ENCODE measurements around the gene ENOX1.

The ENOX1 gene

DNA sequence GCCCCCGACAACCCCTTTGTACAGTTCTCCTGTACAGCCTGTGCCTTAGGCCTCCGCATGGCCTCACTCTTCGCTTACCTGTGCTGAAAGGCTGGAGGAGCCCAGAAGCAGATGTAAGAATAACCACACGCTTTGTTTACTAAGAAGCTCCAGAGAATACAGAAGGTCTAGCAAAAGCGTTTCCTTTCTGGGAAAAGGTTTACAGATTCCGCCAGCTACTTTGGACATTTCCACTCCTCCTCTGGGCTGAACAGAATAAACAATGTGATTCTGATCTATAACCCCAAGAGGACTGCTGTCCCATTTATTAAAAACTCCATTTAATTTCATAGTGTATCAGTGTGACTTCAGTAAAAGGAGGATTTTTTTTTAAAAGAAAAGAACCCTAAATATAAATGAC, 424.2 kb downstream of the ENOX1 start:
- Histone ChIP-seq H3K4me3 (ENCODE audit: low read length) (no peak overlapping the region), H3K27ac (ENCODE audit: low read length) (no peak overlapping the region), H3K4me1 (ENCODE audit: low read length) (peaks cover 3% of the 10 kb centered on the region), H3K36me3 (replicated peaks; ENCODE audit: low read depth, low read length) (no peaks in the 10 kb centered on the region), H3K79me2 (ENCODE audit: low read length) (no peaks in the 10 kb centered on the region), H3K4me2 (ENCODE audit: low read length) (no peak overlapping the region), H2AFZ (ENCODE audit: low read depth, low read length) (no peak overlapping the region), H3K9ac (ENCODE audit: low read length) (no peak overlapping the region), H3K27me3 (ENCODE audit: low read depth, low read length) (no peaks in the 10 kb centered on the region), H3K9me3 (ENCODE audit: insufficient read depth, low read length) (no peaks in the 10 kb centered on the region), H4K20me1 (ENCODE audit: insufficient read depth, low read length) (no peaks in the 10 kb centered on the region)
- TF ChIP-seq EZH2phosphoT487 (IDR thresholded peaks at IDR 0.05; ENCODE audit: low read depth), result no peak
- TF ChIP-seq, protein P1, sequence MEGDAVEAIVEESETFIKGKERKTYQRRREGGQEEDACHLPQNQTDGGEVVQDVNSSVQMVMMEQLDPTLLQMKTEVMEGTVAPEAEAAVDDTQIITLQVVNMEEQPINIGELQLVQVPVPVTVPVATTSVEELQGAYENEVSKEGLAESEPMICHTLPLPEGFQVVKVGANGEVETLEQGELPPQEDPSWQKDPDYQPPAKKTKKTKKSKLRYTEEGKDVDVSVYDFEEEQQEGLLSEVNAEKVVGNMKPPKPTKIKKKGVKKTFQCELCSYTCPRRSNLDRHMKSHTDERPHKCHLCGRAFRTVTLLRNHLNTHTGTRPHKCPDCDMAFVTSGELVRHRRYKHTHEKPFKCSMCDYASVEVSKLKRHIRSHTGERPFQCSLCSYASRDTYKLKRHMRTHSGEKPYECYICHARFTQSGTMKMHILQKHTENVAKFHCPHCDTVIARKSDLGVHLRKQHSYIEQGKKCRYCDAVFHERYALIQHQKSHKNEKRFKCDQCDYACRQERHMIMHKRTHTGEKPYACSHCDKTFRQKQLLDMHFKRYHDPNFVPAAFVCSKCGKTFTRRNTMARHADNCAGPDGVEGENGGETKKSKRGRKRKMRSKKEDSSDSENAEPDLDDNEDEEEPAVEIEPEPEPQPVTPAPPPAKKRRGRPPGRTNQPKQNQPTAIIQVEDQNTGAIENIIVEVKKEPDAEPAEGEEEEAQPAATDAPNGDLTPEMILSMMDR (IDR thresholded peaks at IDR 0.05; ENCODE audit: low read depth, low read length), result no peak

DNA sequence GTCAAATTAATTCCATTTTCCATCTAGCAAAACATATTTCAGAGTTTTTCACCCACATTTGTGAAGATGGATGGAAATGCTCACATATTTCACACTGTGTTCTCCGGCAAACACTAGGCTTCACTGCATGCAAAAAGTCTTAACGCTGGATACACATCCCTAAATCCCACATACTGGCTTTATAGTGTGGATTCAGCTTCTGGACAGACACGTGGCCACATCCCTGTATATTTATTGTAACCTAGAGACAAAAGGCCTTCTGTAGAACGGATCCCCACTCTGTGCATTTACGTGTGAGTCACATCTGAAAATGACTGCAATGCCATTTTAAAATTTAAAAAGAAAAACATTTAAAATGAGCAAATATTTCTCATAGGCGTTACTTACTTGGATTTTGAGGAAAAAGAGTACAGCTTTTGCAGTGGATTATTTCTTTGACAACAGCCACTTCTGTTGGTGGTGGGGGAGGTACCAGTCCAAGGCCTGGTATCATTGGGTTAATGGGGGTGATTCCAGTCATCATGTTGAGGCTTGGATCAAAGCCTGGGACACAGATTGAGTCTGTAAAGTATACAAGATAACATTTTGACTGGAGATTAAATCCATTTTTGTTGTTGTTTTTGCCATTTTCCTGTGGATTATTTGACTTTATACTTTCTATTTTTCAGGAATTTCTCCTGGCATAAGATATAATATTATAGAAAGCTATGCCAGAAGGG, 425.7 kb downstream of the ENOX1 start:
- H3K36me3 ChIP-seq (replicated peaks; ENCODE audit: low read depth, low read length), result no peaks in the 10 kb centered on the region
- H3K4me3 ChIP-seq (ENCODE audit: low read length), result no peak overlapping the region
- no peaks in the 10 kb centered on the region for H3K79me2 ChIP-seq (ENCODE audit: low read length)
- H3K27ac ChIP-seq (ENCODE audit: low read length), result no peak overlapping the region
- no peaks in the 10 kb centered on the region for H4K20me1 ChIP-seq (ENCODE audit: insufficient read depth, low read length)
- H3K9ac ChIP-seq (ENCODE audit: low read length), result no peak overlapping the region
- H3K9me3 ChIP-seq (ENCODE audit: insufficient read depth, low read length), result no peaks in the 10 kb centered on the region
- TF ChIP-seq, protein P1 (IDR thresholded peaks at IDR 0.05; ENCODE audit: low read depth, low read length), result no peak
- no peak for TF ChIP-seq EZH2phosphoT487 (IDR thresholded peaks at IDR 0.05; ENCODE audit: low read depth)
- no peak overlapping the region for H3K4me2 ChIP-seq (ENCODE audit: low read length)
- H3K27me3 ChIP-seq (ENCODE audit: low read depth, low read length), result no peaks in the 10 kb centered on the region
- H3K4me1 ChIP-seq (ENCODE audit: low read length), result peaks cover 9% of the 10 kb centered on the region
- H2AFZ ChIP-seq (ENCODE audit: low read depth, low read length), result no peak overlapping the region

DNA sequence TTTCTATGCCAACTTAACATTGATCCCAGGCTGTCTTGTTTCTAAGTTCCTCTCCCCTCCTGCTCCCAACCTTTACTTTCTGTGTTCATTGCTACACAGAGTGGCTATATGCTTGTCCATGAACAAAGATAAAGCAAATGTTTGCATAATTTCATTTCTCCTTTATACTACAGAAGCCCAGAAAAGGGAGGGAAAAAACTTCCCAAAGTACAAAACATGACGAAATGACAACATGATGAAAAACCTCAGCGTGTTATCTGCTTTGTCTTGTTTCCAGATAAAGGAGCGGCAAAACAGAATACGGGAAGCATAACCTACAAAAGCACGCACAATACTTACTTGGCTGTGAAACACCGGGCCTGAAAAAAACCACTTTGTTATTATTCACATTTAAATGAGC, 426.6 kb downstream of the ENOX1 start:
- Histone ChIP-seq H3K4me2 (ENCODE audit: low read length) (no peak overlapping the region), H3K27ac (ENCODE audit: low read length) (no peak overlapping the region), H3K36me3 (replicated peaks; ENCODE audit: low read depth, low read length) (no peaks in the 10 kb centered on the region), H3K4me1 (ENCODE audit: low read length) (peaks cover 9% of the 10 kb centered on the region), H3K27me3 (ENCODE audit: low read depth, low read length) (no peaks in the 10 kb centered on the region), H3K4me3 (ENCODE audit: low read length) (no peak overlapping the region), H3K9ac (ENCODE audit: low read length) (no peak overlapping the region), H4K20me1 (ENCODE audit: insufficient read depth, low read length) (no peaks in the 10 kb centered on the region), H2AFZ (ENCODE audit: low read depth, low read length) (no peak overlapping the region), H3K79me2 (ENCODE audit: low read length) (no peaks in the 10 kb centered on the region), H3K9me3 (ENCODE audit: insufficient read depth, low read length) (no peaks in the 10 kb centered on the region)
- TF ChIP-seq, protein P1 (IDR thresholded peaks at IDR 0.05; ENCODE audit: low read depth, low read length), result no peak
- TF ChIP-seq EZH2phosphoT487 (IDR thresholded peaks at IDR 0.05; ENCODE audit: low read depth), result no peak

DNA sequence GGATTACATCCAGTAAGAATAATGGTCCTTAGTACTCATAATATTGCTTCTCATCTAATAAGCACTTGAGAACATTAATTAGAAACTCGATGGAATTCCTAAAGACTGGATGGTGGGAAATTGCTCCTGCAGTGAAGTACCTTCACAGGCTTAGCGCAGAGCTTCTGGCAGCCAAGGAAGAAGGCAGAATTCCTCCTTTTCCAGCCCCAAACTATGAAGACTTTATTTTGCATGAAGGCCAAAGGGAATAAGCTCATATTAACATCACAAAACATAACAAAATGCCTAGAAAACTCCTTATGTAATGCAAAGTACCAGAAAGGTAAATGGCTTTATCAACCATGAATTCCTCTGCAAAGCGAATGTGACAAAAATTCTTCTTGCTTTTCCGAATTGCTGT, 427.2 kb downstream of the ENOX1 start:
- no peak overlapping the region for H3K4me2 ChIP-seq (ENCODE audit: low read length)
- H3K27ac ChIP-seq (ENCODE audit: low read length), result no peak overlapping the region
- H3K79me2 ChIP-seq (ENCODE audit: low read length), result no peaks in the 10 kb centered on the region
- H3K4me3 ChIP-seq (ENCODE audit: low read length), result no peak overlapping the region
- H3K9me3 ChIP-seq (ENCODE audit: insufficient read depth, low read length), result no peaks in the 10 kb centered on the region
- no peak overlapping the region for H3K9ac ChIP-seq (ENCODE audit: low read length)
- H3K27me3 ChIP-seq (ENCODE audit: low read depth, low read length), result no peaks in the 10 kb centered on the region
- no peaks in the 10 kb centered on the region for H3K36me3 ChIP-seq (replicated peaks; ENCODE audit: low read depth, low read length)
- H3K4me1 ChIP-seq (ENCODE audit: low read length), result peaks cover 9% of the 10 kb centered on the region
- no peak overlapping the region for H2AFZ ChIP-seq (ENCODE audit: low read depth, low read length)
- H4K20me1 ChIP-seq (ENCODE audit: insufficient read depth, low read length), result no peaks in the 10 kb centered on the region
- TF ChIP-seq EZH2phosphoT487 (IDR thresholded peaks at IDR 0.05; ENCODE audit: low read depth), result no peak
- TF ChIP-seq, protein P1 (IDR thresholded peaks at IDR 0.05; ENCODE audit: low read depth, low read length), result no peak
